Measurements from ENCODE around the gene FGD3. TPM values are rescaled to one million over a fixed set of nuclear protein-coding genes. Genes with fewer than 3 reads are reported as not detected.

FGD3 gene
- total and polyA plus RNA-seq, 3 donors from 2014 or later, result 12.8 to 14.3 (median 14.0) TPM

DNA sequence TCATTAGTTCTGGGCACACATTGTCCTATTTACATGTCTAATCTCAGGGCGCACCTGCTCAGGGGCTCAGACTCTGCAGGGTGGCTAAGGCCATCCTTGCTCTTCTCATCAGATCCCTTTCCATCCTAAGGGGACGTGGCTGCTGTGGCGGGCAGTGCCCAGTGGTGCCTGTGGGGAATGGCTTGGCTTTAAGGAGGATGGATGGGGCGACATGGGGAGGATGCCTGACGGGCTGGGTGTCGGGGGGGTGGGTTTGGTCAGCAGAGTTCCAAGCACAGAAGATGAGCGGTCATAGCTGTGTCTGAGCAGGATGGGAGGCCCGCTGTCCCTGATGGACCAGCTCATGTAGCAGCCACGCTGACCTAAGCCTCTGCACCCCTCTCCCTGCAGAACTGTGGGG lies 70.3 kb downstream of the FGD3 start:
- H3K27ac ChIP-seq, result no peak overlapping the region
- H3K9me3 ChIP-seq, result no peaks in the 10 kb centered on the region
- TF ChIP-seq, protein P1, sequence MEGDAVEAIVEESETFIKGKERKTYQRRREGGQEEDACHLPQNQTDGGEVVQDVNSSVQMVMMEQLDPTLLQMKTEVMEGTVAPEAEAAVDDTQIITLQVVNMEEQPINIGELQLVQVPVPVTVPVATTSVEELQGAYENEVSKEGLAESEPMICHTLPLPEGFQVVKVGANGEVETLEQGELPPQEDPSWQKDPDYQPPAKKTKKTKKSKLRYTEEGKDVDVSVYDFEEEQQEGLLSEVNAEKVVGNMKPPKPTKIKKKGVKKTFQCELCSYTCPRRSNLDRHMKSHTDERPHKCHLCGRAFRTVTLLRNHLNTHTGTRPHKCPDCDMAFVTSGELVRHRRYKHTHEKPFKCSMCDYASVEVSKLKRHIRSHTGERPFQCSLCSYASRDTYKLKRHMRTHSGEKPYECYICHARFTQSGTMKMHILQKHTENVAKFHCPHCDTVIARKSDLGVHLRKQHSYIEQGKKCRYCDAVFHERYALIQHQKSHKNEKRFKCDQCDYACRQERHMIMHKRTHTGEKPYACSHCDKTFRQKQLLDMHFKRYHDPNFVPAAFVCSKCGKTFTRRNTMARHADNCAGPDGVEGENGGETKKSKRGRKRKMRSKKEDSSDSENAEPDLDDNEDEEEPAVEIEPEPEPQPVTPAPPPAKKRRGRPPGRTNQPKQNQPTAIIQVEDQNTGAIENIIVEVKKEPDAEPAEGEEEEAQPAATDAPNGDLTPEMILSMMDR (IDR thresholded peaks at IDR 0.05), result no peak
- no peak for TF ChIP-seq POLR2A (IDR thresholded peaks at IDR 0.05)
- intact Hi-C loops (cut with DNase I; ENCODE audit: low total_unique reads), result no loop called here
- no peaks in the 10 kb centered on the region for H3K4me1 ChIP-seq
- 92 to 95% methylated on average over 5 to 9 of the region's 9 CpGs for WGBS, 2 donors
- no peak for DNase-seq
- no peaks in the 10 kb centered on the region for H3K27me3 ChIP-seq
- no peak overlapping the region for H3K4me3 ChIP-seq
- H3K36me3 ChIP-seq (ENCODE audit: low read depth, missing control alignments), result no peaks in the 10 kb centered on the region

- peaks cover 5% of the 10 kb centered on the region for H3K4me1 ChIP-seq
- intact Hi-C loops (cut with DNase I; ENCODE audit: low total_unique reads), result no loop called here
- 96 to 97% methylated on average over 7 to 11 of the region's 11 CpGs for WGBS, 2 donors
- no peak for DNase-seq
- H3K4me3 ChIP-seq, result no peak overlapping the region
- H3K27me3 ChIP-seq, result no peaks in the 10 kb centered on the region
- TF ChIP-seq, protein P1 (IDR thresholded peaks at IDR 0.05), result no peak
- no peak for TF ChIP-seq POLR2A (IDR thresholded peaks at IDR 0.05)
- H3K27ac ChIP-seq, result no peak overlapping the region
- no peaks in the 10 kb centered on the region for H3K36me3 ChIP-seq (ENCODE audit: low read depth, missing control alignments)
- H3K9me3 ChIP-seq, result no peaks in the 10 kb centered on the region
Observed at GRCh38 chr9:93020151-93020550, 72.8 kb downstream of the FGD3 start.

- Histone ChIP-seq H3K4me3 (no peak overlapping the region), H3K27me3 (no peaks in the 10 kb centered on the region), H3K27ac (no peak overlapping the region), H3K9me3 (no peaks in the 10 kb centered on the region), H3K4me1 (peaks cover 5% of the 10 kb centered on the region), H3K36me3 (ENCODE audit: low read depth, missing control alignments) (no peaks in the 10 kb centered on the region)
- intact Hi-C loops (cut with DNase I; ENCODE audit: low total_unique reads), result no loop called here
- 77 to 84% methylated on average over 20 to 27 of the region's 27 CpGs for WGBS, 2 donors
- TF ChIP-seq POLR2A (IDR thresholded peaks at IDR 0.05), result no peak
- TF ChIP-seq, protein P1 (IDR thresholded peaks at IDR 0.05), result no peak
- DNase-seq, result no peak
Observed at GRCh38 chr9:93020771-93021670, 73.7 kb downstream of the FGD3 start.

DNA sequence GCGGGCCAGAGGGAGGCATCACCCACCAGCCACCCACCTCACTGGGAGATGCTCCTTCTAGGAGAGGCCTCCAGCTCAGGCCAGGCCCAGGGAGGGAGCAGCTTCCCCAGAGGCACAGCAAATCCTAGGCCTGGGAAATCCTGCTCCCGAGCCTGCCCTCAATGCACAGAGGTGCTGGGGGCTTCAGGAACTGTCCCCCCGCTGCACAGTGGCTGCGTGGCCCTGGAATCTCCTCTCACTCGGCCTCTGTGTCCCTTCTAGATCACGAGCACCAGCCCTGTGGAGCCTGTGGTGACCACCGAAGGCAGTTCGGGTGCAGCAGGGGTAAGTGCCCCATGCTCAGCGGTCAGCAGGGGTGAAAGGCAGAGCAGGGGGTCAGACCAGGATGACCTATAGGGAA lies 74.7 kb downstream of the FGD3 start:
- DNase-seq, result no peak
- Histone ChIP-seq H3K9me3 (no peaks in the 10 kb centered on the region), H3K36me3 (ENCODE audit: low read depth, missing control alignments) (no peaks in the 10 kb centered on the region), H3K4me3 (no peak overlapping the region), H3K4me1 (peaks cover 5% of the 10 kb centered on the region), H3K27ac (no peak overlapping the region), H3K27me3 (no peaks in the 10 kb centered on the region)
- 94% methylated on average over 9 of the region's 9 CpGs; no CpG with 5 or more reads in 1 of the 2 donors for WGBS, 2 donors
- no peak for TF ChIP-seq POLR2A (IDR thresholded peaks at IDR 0.05)
- TF ChIP-seq, protein P1 (IDR thresholded peaks at IDR 0.05), result no peak
- intact Hi-C loops (cut with DNase I; ENCODE audit: low total_unique reads), result no loop called here

Measured in testis (tissue), 3 donors.